Measurements from ENCODE around the gene PPP4C.

PPP4C gene

DNA sequence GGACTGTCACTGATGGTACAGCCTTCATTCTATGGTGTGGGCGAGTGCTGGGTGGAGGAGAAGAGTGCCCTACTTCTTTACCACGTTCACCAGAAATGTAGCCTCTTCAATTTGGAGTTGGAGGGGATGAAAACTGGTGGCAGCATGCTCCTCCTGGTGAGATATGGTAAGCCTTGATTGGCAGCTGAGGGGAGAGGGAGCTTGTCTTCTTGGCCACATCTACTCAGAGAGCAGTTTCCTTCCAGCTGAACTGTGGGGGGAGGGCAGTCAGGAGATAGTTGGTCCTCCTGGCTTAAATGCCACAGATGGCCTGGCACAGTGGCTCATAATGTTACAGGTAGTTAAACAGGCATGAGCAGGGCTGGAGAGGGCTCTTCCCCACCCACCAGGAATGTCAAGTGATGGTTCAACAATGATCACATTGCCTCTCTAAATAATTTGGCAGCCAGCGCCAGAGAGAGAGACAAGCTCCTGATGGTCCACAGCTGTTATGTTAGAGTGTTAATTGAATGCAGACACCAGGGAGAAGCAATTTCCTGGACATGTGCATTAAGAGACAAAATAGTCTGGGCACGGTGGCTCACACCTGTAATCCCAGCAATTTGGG lies 56.2 kb downstream of the PPP4C start:
- peak; percentile 72 for DNase-seq

DNA sequence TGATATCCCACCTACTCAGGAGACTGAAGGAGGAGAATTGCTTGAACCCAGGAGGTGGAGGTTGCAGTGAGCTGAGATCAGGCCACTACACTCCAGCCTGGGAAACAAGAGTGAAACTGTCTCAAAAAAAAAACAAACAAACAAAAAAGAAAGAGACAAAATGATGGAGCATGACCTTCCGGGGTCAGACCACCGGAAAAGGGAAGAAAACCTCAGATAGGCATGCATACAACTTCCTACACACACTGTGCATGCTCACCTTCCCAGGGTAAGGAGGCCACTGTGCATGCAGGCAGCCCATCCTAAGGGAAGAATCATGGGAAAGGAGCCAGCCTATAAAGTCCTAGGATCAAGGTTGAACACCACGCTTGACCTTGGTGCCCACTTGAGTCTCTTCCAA lies 56.8 kb downstream of the PPP4C start:
- no peak for DNase-seq
